HG03354 (cell line): ENCODE results near the gene SMOC2.
"Not testable (repeated sequence)": the region's sequence is repeated elsewhere in the genome, so short reads cannot be mapped to it uniquely, and the experiment has no call there.

Source experiments
- ATAC-seq: cut with Tn5 transposase; IDR thresholded peaks from one replicate; pipeline ENCODE4 v1.9.1; 2021; ENCODE audit warnings: mild to moderate bottlenecking; ENCODE audit not compliant: unreplicated experiment, poor library complexity, severe bottlenecking

Gene SMOC2

GRCh38 chr6:168684906-168685305 is 243.9 kb downstream of the SMOC2 start:
- ATAC-seq = no peak

GRCh38 chr6:168686029-168686738 is 245.2 kb downstream of the SMOC2 start:
- ATAC-seq = no peak

- no peak for ATAC-seq
Observed at GRCh38 chr6:168686831-168687730, 246.1 kb downstream of the SMOC2 start.

- ATAC-seq = no peak
Observed at GRCh38 chr6:168690271-168690670, 249.3 kb downstream of the SMOC2 start.

- no peak for ATAC-seq
Observed at GRCh38 chr6:168691774-168692173, 250.8 kb downstream of the SMOC2 start.

GRCh38 chr6:168692193-168692914 is 251.4 kb downstream of the SMOC2 start:
- ATAC-seq = no peak

- ATAC-seq = not testable (repeated sequence)
Observed at GRCh38 chr6:168692915-168693257, 251.9 kb downstream of the SMOC2 start.

- ATAC-seq = not testable (repeated sequence)
Observed at GRCh38 chr6:168694797-168695196, 253.8 kb downstream of the SMOC2 start.

GRCh38 chr6:168695701-168696100 is 254.7 kb downstream of the SMOC2 start:
- ATAC-seq = no peak

- no peak for ATAC-seq
Observed at GRCh38 chr6:168698923-168699322, 257.9 kb downstream of the SMOC2 start.

- ATAC-seq = no peak
Observed at GRCh38 chr6:168699631-168700295, 258.8 kb downstream of the SMOC2 start.

- ATAC-seq = no peak
Observed at GRCh38 chr6:168700880-168701279, 259.9 kb downstream of the SMOC2 start.

GRCh38 chr6:168703990-168704389 is 263.0 kb downstream of the SMOC2 start:
- ATAC-seq = no peak

- ATAC-seq = no peak
Observed at GRCh38 chr6:168704678-168705077, 263.7 kb downstream of the SMOC2 start.

GRCh38 chr6:168705271-168705670 is 264.3 kb downstream of the SMOC2 start:
- not testable (repeated sequence) for ATAC-seq

GRCh38 chr6:168706471-168707177 is 265.6 kb downstream of the SMOC2 start:
- no peak for ATAC-seq

GRCh38 chr6:168708526-168708925 is 267.5 kb downstream of the SMOC2 start:
- ATAC-seq = no peak

GRCh38 chr6:168708984-168709383 is 268.0 kb downstream of the SMOC2 start:
- no peak for ATAC-seq

GRCh38 chr6:168709390-168709789 is 268.4 kb downstream of the SMOC2 start:
- ATAC-seq = no peak
